Natural killer cell (primary cell): ENCODE measurements around the gene GNG7. TPM values are rescaled to one million over a fixed set of nuclear protein-coding genes. Genes with fewer than 3 reads are reported as not detected.

Experiments used
- ATAC-seq, 3 donors: fragments of 150-1000 bp in 2 of 3; fragments of 200-7000 bp in 1 of 3; cut with Tn5 transposase; 1 replicate in 1 of 3; 2 replicates in 2 of 3; pipeline ENCODE4 v1.10.0; 2021; ENCODE audit warnings: mild to moderate bottlenecking in 2 of 3, moderate library complexity in 2 of 3
- DNase-seq, 2 donors: peaks; one replicate each; pipeline versions ENCODE4 v3.0.0 to v3.0.0-alpha.2; 2013 to 2021; ENCODE audit warnings: mixed read lengths in 1 of 2
- H3K27ac ChIP-seq: one replicate; pipeline ENCODE4 v1.5.1; 2013; ENCODE audit warnings: mild to moderate bottlenecking, low read length
- H3K27me3 ChIP-seq: one replicate; pipeline ENCODE4 v1.6.1; 2013; ENCODE audit warnings: low read length; ENCODE audit not compliant: control insufficient read depth, insufficient read depth
- H3K36me3 ChIP-seq: one replicate; pipeline ENCODE4 v1.6.1; 2013; ENCODE audit warnings: low read length; ENCODE audit not compliant: control insufficient read depth, insufficient read depth
- H3K4me1 ChIP-seq: one replicate; pipeline ENCODE4 v1.6.1; 2013; ENCODE audit warnings: low read length; ENCODE audit not compliant: control insufficient read depth, insufficient read depth
- H3K4me3 ChIP-seq: one replicate; pipeline ENCODE4 v1.5.1; 2013; ENCODE audit warnings: low read length
- H3K9me3 ChIP-seq: one replicate; pipeline ENCODE4 v1.6.1; 2013; ENCODE audit warnings: low read length; ENCODE audit not compliant: control insufficient read depth, insufficient read depth
- H3K27ac Mint-ChIP-seq, 2 donors: one replicate each; pipeline ENCODE4 v1.8.0; 2022; ENCODE audit warnings: mild to moderate bottlenecking in 2 of 2, mixed read lengths in 2 of 2, moderate library complexity in 1 of 2
- H3K27me3 Mint-ChIP-seq, 2 donors: one replicate each; pipeline ENCODE4 v1.8.0; 2022; ENCODE audit warnings: low read depth in 2 of 2, mixed read lengths in 2 of 2
- H3K36me3 Mint-ChIP-seq: one replicate; pipeline ENCODE4 v1.8.0; 2022; ENCODE audit warnings: mixed read lengths
- H3K4me1 Mint-ChIP-seq, 2 donors: one replicate each; pipeline ENCODE4 v1.8.0; 2022; ENCODE audit warnings: mixed read lengths in 2 of 2
- H3K4me3 Mint-ChIP-seq: one replicate; pipeline ENCODE4 v1.8.0; 2022; ENCODE audit warnings: mild to moderate bottlenecking, moderate library complexity, mixed read lengths
- H3K9me3 Mint-ChIP-seq, 2 donors: one replicate each; pipeline ENCODE4 v1.8.0; 2022; ENCODE audit warnings: mixed read lengths in 2 of 2
- WGBS: methylation state at CpG from one replicate; pipeline ENCODE4 v1.1.7; 2013; ENCODE audit warnings: missing lambda C conversion rate; ENCODE audit not compliant: insufficient coverage; 5-methylcytosine and 5-hydroxymethylcytosine counted together
- intact Hi-C: fragments of 100-400 bp; cut with micrococcal nuclease; formaldehyde crosslinking; loops from one replicate; pipeline ENCODE4 v1.14.2; 2022
- total RNA-seq, 4 donors: library from RNA; stranded (reverse); fragments of 120-200 nt in 1 of 4; gene quantifications; one replicate each; pipeline versions ENCODE4 v1.2.3 to v1.2.4, GENCODE V29; 2013 to 2022
- TF ChIP-seq, protein P1 (sequence below): fragments of 200-600 bp; IDR thresholded peaks from one replicate; pipeline ENCODE4 v1.8.0; 2022; ENCODE audit warnings: antibody characterized with exemption

GNG7 gene
- total RNA-seq, 3 donors from 2014 or later (not counting 1 experiment from before 2014, with no cell fraction given): 0.75 to 4.8 (median 1.5) TPM

DNA sequence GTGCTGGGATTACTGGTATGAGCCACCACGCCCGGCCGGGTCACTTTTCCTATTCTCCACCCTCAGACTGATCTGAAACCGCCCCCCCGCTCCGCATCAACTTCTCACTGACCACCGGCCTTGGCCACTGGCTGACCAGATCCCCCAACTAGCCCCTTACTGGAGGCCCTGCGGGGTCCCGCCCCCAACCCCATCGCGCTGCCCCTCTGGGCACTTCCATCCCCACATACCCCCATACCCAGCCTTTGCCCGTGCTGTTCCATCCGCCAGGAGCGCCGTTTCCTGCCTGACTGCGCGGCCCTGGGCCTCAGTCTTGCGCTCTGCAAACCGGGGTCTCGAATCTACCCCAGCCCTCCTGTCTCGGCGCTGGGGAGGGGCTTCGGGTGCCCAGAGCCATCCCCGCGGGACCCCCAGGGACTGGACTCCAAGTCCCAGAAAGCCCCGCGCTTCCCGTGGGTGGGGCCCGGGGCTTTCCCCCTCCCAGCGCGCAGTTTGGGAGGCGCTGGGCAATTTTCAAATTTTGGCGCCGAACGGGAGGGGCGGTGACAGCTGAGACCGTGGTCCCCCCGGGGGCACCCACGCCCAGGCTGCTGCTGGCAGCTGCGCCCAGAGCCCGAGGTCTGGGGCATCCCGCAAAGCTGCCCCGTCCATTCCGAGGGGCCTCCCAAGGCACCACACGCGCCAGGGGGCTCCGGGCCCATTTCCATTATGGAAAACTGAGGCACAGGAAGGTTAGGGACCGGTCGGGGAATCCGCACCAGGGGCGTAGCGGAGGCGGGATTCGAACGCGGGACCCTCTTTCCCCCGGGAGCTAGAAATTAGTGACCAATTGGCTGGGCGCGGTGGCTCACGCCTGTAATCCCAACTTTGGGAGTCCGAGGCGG, 240.5 kb downstream of the GNG7 start:
- Histone ChIP-seq H3K4me1 (peaks cover 22% of the 10 kb centered on the region), H3K9me3 (no peaks in the 10 kb centered on the region), H3K36me3 (no peaks in the 10 kb centered on the region), H3K4me3 (peak overlapping the region; percentile 42), H3K27me3 (peaks cover 3% of the 10 kb centered on the region), H3K27ac (no peak overlapping the region)
- ATAC-seq (peak; percentile 58 to 77 (median 72)), DNase-seq (peak; percentile 36 to 67)
- H3K27ac Mint-ChIP-seq: no peak overlapping the region
- H3K27me3 Mint-ChIP-seq: peaks cover 0 to 6% of the 10 kb centered on the region in 2 donors
- H3K4me3 Mint-ChIP-seq: peak overlapping the region; percentile 87
- peaks cover 0 to 20% of the 10 kb centered on the region in 2 donors for H3K4me1 Mint-ChIP-seq
- WGBS: 3% methylated on average over 62 of the region's 62 CpGs
- TF ChIP-seq, protein P1, sequence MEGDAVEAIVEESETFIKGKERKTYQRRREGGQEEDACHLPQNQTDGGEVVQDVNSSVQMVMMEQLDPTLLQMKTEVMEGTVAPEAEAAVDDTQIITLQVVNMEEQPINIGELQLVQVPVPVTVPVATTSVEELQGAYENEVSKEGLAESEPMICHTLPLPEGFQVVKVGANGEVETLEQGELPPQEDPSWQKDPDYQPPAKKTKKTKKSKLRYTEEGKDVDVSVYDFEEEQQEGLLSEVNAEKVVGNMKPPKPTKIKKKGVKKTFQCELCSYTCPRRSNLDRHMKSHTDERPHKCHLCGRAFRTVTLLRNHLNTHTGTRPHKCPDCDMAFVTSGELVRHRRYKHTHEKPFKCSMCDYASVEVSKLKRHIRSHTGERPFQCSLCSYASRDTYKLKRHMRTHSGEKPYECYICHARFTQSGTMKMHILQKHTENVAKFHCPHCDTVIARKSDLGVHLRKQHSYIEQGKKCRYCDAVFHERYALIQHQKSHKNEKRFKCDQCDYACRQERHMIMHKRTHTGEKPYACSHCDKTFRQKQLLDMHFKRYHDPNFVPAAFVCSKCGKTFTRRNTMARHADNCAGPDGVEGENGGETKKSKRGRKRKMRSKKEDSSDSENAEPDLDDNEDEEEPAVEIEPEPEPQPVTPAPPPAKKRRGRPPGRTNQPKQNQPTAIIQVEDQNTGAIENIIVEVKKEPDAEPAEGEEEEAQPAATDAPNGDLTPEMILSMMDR: no peak
- intact Hi-C loops: no loop called here
- H3K9me3 Mint-ChIP-seq: no peaks in the 10 kb centered on the region
- H3K36me3 Mint-ChIP-seq: no peaks in the 10 kb centered on the region

Other genes starting within 250 kb of the GNG7 start
- gene LMNB2, start 245.7 kb downstream of the GNG7 start, total RNA-seq: 10 to 100 TPM; 12.0 to 23.7 (median 19.3) TPM
- 100 to 1,000 TPM; 198 to 247 (median 212) TPM for gene GADD45B, start 226.6 kb downstream of the GNG7 start, total RNA-seq
- under 1 TPM; 0.12 to 0.48 (median 0.18) TPM for gene DIRAS1, start 18.7 kb upstream of the GNG7 start, total RNA-seq
- gene SLC39A3, start 37.3 kb upstream of the GNG7 start, total RNA-seq: 10 to 100 TPM; 14.8 to 29.4 (median 19.6) TPM
- 10 to 100 TPM; 35.2 to 38.1 (median 36.2) TPM for gene SGTA, start 80.6 kb upstream of the GNG7 start, total RNA-seq
- gene THOP1, start 82.8 kb upstream of the GNG7 start, total RNA-seq: 10 to 100 TPM; 31.6 to 44.0 (median 33.4) TPM
- 1 to 10 TPM; 3.4 to 5.6 (median 3.7) TPM for gene ZNF554, start 117.2 kb upstream of the GNG7 start, total RNA-seq
- 1 to 10 TPM; 2.0 to 4.6 (median 2.9) TPM for gene ZNF555, start 138.8 kb upstream of the GNG7 start, total RNA-seq
- not detected for gene ZNF556, start 164.6 kb upstream of the GNG7 start, total RNA-seq
- 1 to 10 TPM; 4.4 to 7.5 (median 4.7) TPM for gene ZNF57, start 198.2 kb upstream of the GNG7 start, total RNA-seq
- gene ZNF77, start 242.3 kb upstream of the GNG7 start, total RNA-seq: 1 to 10 TPM; 6.0 to 9.2 (median 6.8) TPM